ENCODE measurements around the gene TBX10.

Gene TBX10

GRCh38 chr11:67648796-67649613 is 9.4 kb upstream of the TBX10 start:
- H3K9me3 ChIP-seq (ENCODE audit: control insufficient read depth, low read length) = no peaks in the 10 kb centered on the region
- H3K4me2 ChIP-seq (ENCODE audit: low read length) = no peak overlapping the region
- H3K27me3 ChIP-seq (ENCODE audit: control insufficient read depth, insufficient read depth, low read length) = no peaks in the 10 kb centered on the region
- no peaks in the 10 kb centered on the region for H3K36me3 ChIP-seq (ENCODE audit: control insufficient read depth, insufficient read depth, low read length)
- no peak overlapping the region for H3K4me3 ChIP-seq (ENCODE audit: low read depth, low read length)
- H3K27ac ChIP-seq = no peak overlapping the region
- no peak for TF ChIP-seq CTCF (IDR thresholded peaks at IDR 0.05)
- no peak overlapping the region for H3K9ac ChIP-seq
- H3K4me1 ChIP-seq = no peaks in the 10 kb centered on the region
- H2AFZ ChIP-seq = no peak overlapping the region
- no peaks in the 10 kb centered on the region for H3K79me2 ChIP-seq

DNA sequence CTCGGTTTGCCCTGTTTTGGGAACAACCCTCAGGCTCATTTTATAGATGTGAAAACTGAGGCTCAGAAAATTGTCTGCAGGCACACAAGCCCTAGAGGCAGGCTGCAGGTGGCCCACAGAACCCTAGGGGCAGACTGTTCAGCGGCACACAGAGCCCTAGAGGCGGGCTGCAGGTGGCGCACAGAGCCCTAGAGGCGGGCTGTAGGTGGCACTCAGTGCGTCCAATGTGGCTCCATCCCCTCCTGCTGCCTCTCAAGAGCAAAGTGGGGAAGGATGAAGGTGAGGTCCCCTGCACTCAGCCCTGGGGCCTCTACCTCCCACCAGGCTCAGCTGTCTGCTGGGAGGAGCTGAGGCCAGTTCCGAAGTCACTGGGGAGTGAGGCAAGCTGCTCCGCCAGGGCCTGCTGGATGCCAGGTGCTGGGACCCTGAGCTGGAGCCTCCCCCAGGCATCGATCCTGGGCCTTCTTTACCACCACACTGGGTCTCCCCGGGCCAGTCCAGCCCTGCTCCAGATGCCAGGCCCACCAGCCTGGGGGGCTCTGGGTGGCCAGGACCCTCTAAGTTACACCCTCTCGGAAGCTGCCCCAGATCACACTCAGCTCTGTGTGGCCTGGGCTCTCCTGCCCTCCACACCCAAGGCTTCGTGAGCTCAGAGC is 8.7 kb upstream of the TBX10 start:
- no peaks in the 10 kb centered on the region for H3K27me3 ChIP-seq (ENCODE audit: control insufficient read depth, insufficient read depth, low read length)
- H3K36me3 ChIP-seq (ENCODE audit: control insufficient read depth, insufficient read depth, low read length) = no peaks in the 10 kb centered on the region
- H3K4me2 ChIP-seq (ENCODE audit: low read length) = no peak overlapping the region
- H3K4me1 ChIP-seq = no peaks in the 10 kb centered on the region
- no peak for TF ChIP-seq CTCF (IDR thresholded peaks at IDR 0.05)
- no peaks in the 10 kb centered on the region for H3K9me3 ChIP-seq (ENCODE audit: control insufficient read depth, low read length)
- H3K4me3 ChIP-seq (ENCODE audit: low read depth, low read length) = no peak overlapping the region
- no peak overlapping the region for H3K9ac ChIP-seq
- no peak overlapping the region for H3K27ac ChIP-seq
- no peaks in the 10 kb centered on the region for H3K79me2 ChIP-seq
- H2AFZ ChIP-seq = no peak overlapping the region

GRCh38 chr11:67647471-67647870 is 7.9 kb upstream of the TBX10 start:
- Histone ChIP-seq H3K9ac (no peak overlapping the region), H2AFZ (no peak overlapping the region), H3K9me3 (ENCODE audit: control insufficient read depth, low read length) (no peaks in the 10 kb centered on the region), H3K4me2 (ENCODE audit: low read length) (no peak overlapping the region), H3K36me3 (ENCODE audit: control insufficient read depth, insufficient read depth, low read length) (no peaks in the 10 kb centered on the region), H3K79me2 (no peaks in the 10 kb centered on the region), H3K27ac (no peak overlapping the region), H3K27me3 (ENCODE audit: control insufficient read depth, insufficient read depth, low read length) (no peaks in the 10 kb centered on the region), H3K4me1 (no peaks in the 10 kb centered on the region), H3K4me3 (ENCODE audit: low read depth, low read length) (no peak overlapping the region)
- TF ChIP-seq CTCF (IDR thresholded peaks at IDR 0.05) = no peak

DNA sequence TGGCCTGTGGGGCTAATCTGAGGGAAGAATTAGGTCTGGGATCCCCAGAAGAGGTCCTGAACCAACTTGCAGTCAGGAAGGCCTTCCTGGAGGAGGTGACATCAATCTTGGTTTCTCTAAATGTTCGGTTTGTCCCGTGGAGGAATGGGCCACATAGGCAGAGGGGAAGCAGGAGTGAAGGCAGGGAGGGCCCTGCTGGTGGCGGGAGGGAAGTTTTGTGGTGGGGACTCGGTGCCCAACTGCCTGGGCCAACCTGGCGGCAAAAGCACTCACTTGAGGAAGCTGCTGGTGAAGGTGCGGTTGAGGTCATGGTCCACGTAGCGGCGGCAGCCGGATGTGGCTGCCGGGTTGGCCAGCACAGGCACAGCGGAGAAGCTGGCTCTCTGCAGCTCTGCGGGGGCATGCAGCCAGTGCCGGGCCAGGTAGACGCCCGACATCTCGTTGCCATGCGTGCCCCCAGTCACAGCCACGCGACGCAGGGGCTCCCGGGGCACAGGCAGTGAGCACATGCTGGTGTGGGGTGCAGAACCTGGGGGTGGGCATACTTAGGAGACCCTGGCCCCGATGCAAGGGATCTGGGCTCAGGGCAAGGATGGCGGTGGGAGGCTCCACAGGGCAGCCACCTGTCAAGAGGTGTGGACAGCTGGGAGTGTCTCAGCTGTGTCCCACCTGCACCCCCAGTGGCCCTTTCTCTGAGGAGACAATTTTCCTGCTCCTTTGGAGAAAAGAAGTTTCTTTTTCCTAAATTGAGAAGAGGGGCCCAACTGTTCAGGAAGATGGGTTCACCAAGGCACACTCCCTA is 7.2 kb upstream of the TBX10 start:
- no peaks in the 10 kb centered on the region for H3K4me1 ChIP-seq
- no peak overlapping the region for H3K4me2 ChIP-seq (ENCODE audit: low read length)
- no peak for TF ChIP-seq CTCF (IDR thresholded peaks at IDR 0.05)
- H2AFZ ChIP-seq = no peak overlapping the region
- no peaks in the 10 kb centered on the region for H3K9me3 ChIP-seq (ENCODE audit: control insufficient read depth, low read length)
- no peak overlapping the region for H3K27ac ChIP-seq
- no peaks in the 10 kb centered on the region for H3K79me2 ChIP-seq
- H3K27me3 ChIP-seq (ENCODE audit: control insufficient read depth, insufficient read depth, low read length) = no peaks in the 10 kb centered on the region
- H3K36me3 ChIP-seq (ENCODE audit: control insufficient read depth, insufficient read depth, low read length) = no peaks in the 10 kb centered on the region
- no peak overlapping the region for H3K4me3 ChIP-seq (ENCODE audit: low read depth, low read length)
- no peak overlapping the region for H3K9ac ChIP-seq

All from parathyroid adenoma (tissue), 2 donors.